Testis (tissue), 3 donors: ENCODE results near the gene ANKRD44. TPM values are rescaled to one million over a fixed set of nuclear protein-coding genes. Genes with fewer than 3 reads are reported as not detected.

Source experiments
- DNase-seq: peaks from one replicate; pipeline ENCODE4 v3.0.0-alpha.2; 2019
- H3K27ac ChIP-seq, 2 donors: fragments of 200-600 bp; sonication (generic); one replicate each; pipeline ENCODE4 v1.5.1; 2019
- H3K27me3 ChIP-seq: fragments of 200-600 bp; sonication (generic); one replicate; pipeline ENCODE4 v1.5.1; 2019
- H3K36me3 ChIP-seq: fragments of 200-600 bp; sonication (generic); one replicate; pipeline ENCODE4 v1.5.1; 2017; ENCODE audit warnings: low read depth; ENCODE audit errors: missing control alignments
- H3K4me1 ChIP-seq: fragments of 200-600 bp; sonication (generic); one replicate; pipeline ENCODE4 v1.5.1; 2019
- H3K4me3 ChIP-seq, 2 donors: fragments of 200-600 bp; sonication (generic); one replicate each; pipeline ENCODE4 v1.5.1; 2017 to 2019
- H3K9me3 ChIP-seq: fragments of 200-600 bp; sonication (generic); one replicate; pipeline ENCODE4 v1.5.1; 2017
- POLR2A ChIP-seq: fragments of 450-650 bp; IDR thresholded peaks from one replicate; pipeline ENCODE4 v1.6.1; 2017; ENCODE audit warnings: antibody characterized with exemption, mild to moderate bottlenecking, moderate library complexity
- WGBS, 2 donors: methylation state at CpG; one replicate each; pipeline ENCODE4 v1.1.5; 2018; 5-methylcytosine and 5-hydroxymethylcytosine counted together
- intact Hi-C: fragments of 100-400 bp; cut with DNase I; formaldehyde crosslinking; loops from one replicate; pipeline ENCODE4 v1.15.1; 2023; ENCODE audit warnings: low total_unique reads
- polyA plus RNA-seq: library from polyadenylated mRNA; stranded (reverse); fragments of 350-450 nt; fragmentation: Illumina TruSeq; extraction: RNeasy Lipid Tissue Mini Kit (QIAGEN cat#74804); gene quantifications from one replicate; pipeline ENCODE4 v1.2.3, GENCODE V29; 2014; ENCODE audit warnings: low read depth, low replicate concordance; ENCODE audit not compliant: insufficient read depth
- total RNA-seq, 2 donors: library from RNA; depleted of rRNA; stranded (reverse); fragments of >200 nt; gene quantifications; one replicate each; pipeline ENCODE4 v1.2.3, GENCODE V29; 2016
- TF ChIP-seq, protein P1 (sequence below), 3 experiments: fragments of 450-650 bp in 2 of 3; fragments of 200-600 bp in 1 of 3; sonication (generic) in 1 of 3; IDR thresholded peaks; one replicate each; pipeline ENCODE4 v1.5.1; 2016 to 2019; ENCODE audit warnings: antibody characterized with exemption in 3 of 3, mild to moderate bottlenecking in 2 of 3, moderate library complexity in 1 of 3

The ANKRD44 gene
- total and polyA plus RNA-seq, 3 donors from 2014 or later: 11.2 to 14.5 (median 11.5) TPM

DNA sequence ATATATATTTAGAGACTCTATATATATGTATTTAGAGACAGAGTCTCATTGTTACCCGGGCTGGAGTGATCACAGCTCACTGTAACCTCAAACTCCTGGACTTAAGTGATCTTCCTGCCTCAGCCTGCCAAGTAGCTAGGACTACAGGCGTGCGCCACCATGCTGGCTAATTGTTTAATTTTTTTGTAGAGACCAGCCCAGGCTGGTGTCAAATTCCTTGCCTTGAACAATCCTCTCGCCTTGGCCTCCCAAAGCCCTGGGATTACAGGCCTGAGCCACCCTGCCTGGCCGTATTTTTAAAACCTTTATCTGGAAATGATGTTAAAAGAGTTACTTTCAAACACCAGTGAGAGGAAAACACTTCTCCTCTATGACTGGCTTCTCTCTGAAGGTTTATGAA lies 353.1 kb downstream of the ANKRD44 start:
- no peaks in the 10 kb centered on the region for H3K27me3 ChIP-seq
- H3K4me1 ChIP-seq: no peaks in the 10 kb centered on the region
- H3K27ac ChIP-seq: no peak overlapping the region
- H3K9me3 ChIP-seq: no peaks in the 10 kb centered on the region
- intact Hi-C loops: no loop called here
- H3K36me3 ChIP-seq: no peaks in the 10 kb centered on the region
- no peak for DNase-seq
- WGBS, 2 donors: 87 to 90% methylated on average over 5 of the region's 5 CpGs
- no peak overlapping the region for H3K4me3 ChIP-seq
- TF ChIP-seq, protein P1, sequence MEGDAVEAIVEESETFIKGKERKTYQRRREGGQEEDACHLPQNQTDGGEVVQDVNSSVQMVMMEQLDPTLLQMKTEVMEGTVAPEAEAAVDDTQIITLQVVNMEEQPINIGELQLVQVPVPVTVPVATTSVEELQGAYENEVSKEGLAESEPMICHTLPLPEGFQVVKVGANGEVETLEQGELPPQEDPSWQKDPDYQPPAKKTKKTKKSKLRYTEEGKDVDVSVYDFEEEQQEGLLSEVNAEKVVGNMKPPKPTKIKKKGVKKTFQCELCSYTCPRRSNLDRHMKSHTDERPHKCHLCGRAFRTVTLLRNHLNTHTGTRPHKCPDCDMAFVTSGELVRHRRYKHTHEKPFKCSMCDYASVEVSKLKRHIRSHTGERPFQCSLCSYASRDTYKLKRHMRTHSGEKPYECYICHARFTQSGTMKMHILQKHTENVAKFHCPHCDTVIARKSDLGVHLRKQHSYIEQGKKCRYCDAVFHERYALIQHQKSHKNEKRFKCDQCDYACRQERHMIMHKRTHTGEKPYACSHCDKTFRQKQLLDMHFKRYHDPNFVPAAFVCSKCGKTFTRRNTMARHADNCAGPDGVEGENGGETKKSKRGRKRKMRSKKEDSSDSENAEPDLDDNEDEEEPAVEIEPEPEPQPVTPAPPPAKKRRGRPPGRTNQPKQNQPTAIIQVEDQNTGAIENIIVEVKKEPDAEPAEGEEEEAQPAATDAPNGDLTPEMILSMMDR (IDR thresholded peaks at IDR 0.05): no peak
- TF ChIP-seq POLR2A: no peak

- H3K27me3 ChIP-seq: no peaks in the 10 kb centered on the region
- H3K27ac ChIP-seq: no peak overlapping the region
- 71 to 76% methylated on average over 6 of the region's 6 CpGs for WGBS, 2 donors
- H3K36me3 ChIP-seq: no peaks in the 10 kb centered on the region
- H3K4me3 ChIP-seq: no peak overlapping the region
- TF ChIP-seq, protein P1 (IDR thresholded peaks at IDR 0.05): no peak
- no peak for TF ChIP-seq POLR2A
- no peaks in the 10 kb centered on the region for H3K9me3 ChIP-seq
- intact Hi-C loops: no loop called here
- H3K4me1 ChIP-seq: no peaks in the 10 kb centered on the region
- DNase-seq: no peak
Measured at GRCh38 chr2:196956069-196956468, 354.5 kb downstream of the ANKRD44 start.

DNA sequence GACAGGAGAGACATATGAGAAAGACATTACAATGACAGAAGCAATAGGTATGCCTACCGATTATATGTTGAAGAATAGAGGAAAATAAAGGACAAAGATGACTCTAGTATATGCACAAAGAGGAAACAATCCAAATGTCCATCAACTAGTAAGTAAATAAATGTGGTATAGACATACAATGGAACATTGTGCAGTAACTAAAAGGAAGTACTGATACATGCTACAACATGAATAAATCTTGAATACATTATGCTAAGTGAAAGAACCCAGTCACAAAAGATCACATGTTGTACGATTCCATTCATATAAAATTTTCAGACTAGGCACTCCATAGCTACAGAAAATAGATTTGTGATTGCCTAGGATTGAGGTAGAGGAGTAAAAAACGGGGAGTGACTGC lies 355.5 kb downstream of the ANKRD44 start:
- Histone ChIP-seq H3K36me3 (no peaks in the 10 kb centered on the region), H3K27me3 (no peaks in the 10 kb centered on the region), H3K4me1 (no peaks in the 10 kb centered on the region), H3K9me3 (no peaks in the 10 kb centered on the region), H3K4me3 (no peak overlapping the region), H3K27ac (no peak overlapping the region)
- intact Hi-C loops: no loop called here
- DNase-seq: no peak
- 82 to 86% methylated on average over 3 of the region's 3 CpGs for WGBS, 2 donors
- no peak for TF ChIP-seq POLR2A
- TF ChIP-seq, protein P1 (IDR thresholded peaks at IDR 0.05): no peak

GRCh38 chr2:196954001-196954400 lies 356.6 kb downstream of the ANKRD44 start:
- H3K27me3 ChIP-seq: no peaks in the 10 kb centered on the region
- no peak for TF ChIP-seq POLR2A
- TF ChIP-seq, protein P1 (IDR thresholded peaks at IDR 0.05): no peak
- DNase-seq: no peak
- intact Hi-C loops: no loop called here
- WGBS, 2 donors: 90 to 91% methylated on average over 5 of the region's 5 CpGs
- no peaks in the 10 kb centered on the region for H3K4me1 ChIP-seq
- H3K4me3 ChIP-seq: no peak overlapping the region
- H3K36me3 ChIP-seq: no peaks in the 10 kb centered on the region
- H3K9me3 ChIP-seq: no peaks in the 10 kb centered on the region
- no peak overlapping the region for H3K27ac ChIP-seq

- H3K4me3 ChIP-seq: no peak overlapping the region
- intact Hi-C loops: no loop called here
- TF ChIP-seq, protein P1 (IDR thresholded peaks at IDR 0.05): no peak
- no peak for TF ChIP-seq POLR2A
- no peaks in the 10 kb centered on the region for H3K36me3 ChIP-seq
- no peak overlapping the region for H3K27ac ChIP-seq
- H3K27me3 ChIP-seq: no peaks in the 10 kb centered on the region
- no peak for DNase-seq
- 98 to 100% methylated on average over 2 of the region's 2 CpGs for WGBS, 2 donors
- H3K4me1 ChIP-seq: no peaks in the 10 kb centered on the region
- no peaks in the 10 kb centered on the region for H3K9me3 ChIP-seq
Measured at GRCh38 chr2:196952936-196953335, 357.6 kb downstream of the ANKRD44 start.
